Right renal pelvis (tissue), 4 donors: ENCODE results near the gene SYNGAP1. TPM values are rescaled to one million over a fixed set of nuclear protein-coding genes. Genes with fewer than 3 reads are reported as not detected.
"Not testable (repeated sequence)": the region's sequence is repeated elsewhere in the genome, so short reads cannot be mapped to it uniquely, and the experiment has no call there.

Experiments used
- DNase-seq, 4 donors: peaks; one replicate each; pipeline ENCODE4 v3.0.0-alpha.2; 2013; ENCODE audit warnings: low read depth in 4 of 4, low spot score in 3 of 4, missing footprints in 1 of 4
- polyA plus RNA-seq, 4 donors: library from polyadenylated mRNA; unstranded; fragments of 120-200 nt; gene quantifications; one replicate each; pipeline ENCODE4 v1.2.1, GENCODE V29; 2013; ENCODE audit not compliant: insufficient read length in 4 of 4

Gene SYNGAP1
- polyA plus RNA-seq, 4 donors, result 25.8 to 33.9 (median 30.6) TPM

- no peak for DNase-seq
These were observed 39.4 kb downstream of the SYNGAP1 start for GRCh38 chr6:33459226-33459625.

GRCh38 chr6:33466075-33466735 is 46.3 kb downstream of the SYNGAP1 start:
- DNase-seq, result no peak

- DNase-seq, result no peak
These were observed 47.2 kb downstream of the SYNGAP1 start for GRCh38 chr6:33467091-33467490.

- no peak for DNase-seq
These were observed 49.8 kb downstream of the SYNGAP1 start for GRCh38 chr6:33469661-33470060.

GRCh38 chr6:33477864-33478263 is 58.0 kb downstream of the SYNGAP1 start:
- DNase-seq, result no peak

GRCh38 chr6:33481192-33481591 is 61.3 kb downstream of the SYNGAP1 start:
- no peak for DNase-seq

- not testable (repeated sequence) for DNase-seq
These were observed 62.8 kb downstream of the SYNGAP1 start for GRCh38 chr6:33482620-33483019.

GRCh38 chr6:33483678-33484077 is 63.8 kb downstream of the SYNGAP1 start:
- no peak for DNase-seq

GRCh38 chr6:33484673-33485262 is 64.9 kb downstream of the SYNGAP1 start:
- DNase-seq, result not testable (repeated sequence)

- not testable (repeated sequence) for DNase-seq
These were observed 65.8 kb downstream of the SYNGAP1 start for GRCh38 chr6:33485680-33486079.

- DNase-seq, result no peak
These were observed 68.5 kb downstream of the SYNGAP1 start for GRCh38 chr6:33488339-33488738.

GRCh38 chr6:33490198-33490597 is 70.3 kb downstream of the SYNGAP1 start:
- no peak for DNase-seq

- no peak for DNase-seq
These were observed 70.8 kb downstream of the SYNGAP1 start for GRCh38 chr6:33490621-33491020.

GRCh38 chr6:33492093-33492492 is 72.2 kb downstream of the SYNGAP1 start:
- no peak for DNase-seq

GRCh38 chr6:33497157-33497556 is 77.3 kb downstream of the SYNGAP1 start:
- no peak for DNase-seq

- no peak for DNase-seq
These were observed 82.6 kb downstream of the SYNGAP1 start for GRCh38 chr6:33502486-33502885.

- no peak for DNase-seq
These were observed 84.6 kb downstream of the SYNGAP1 start for GRCh38 chr6:33504486-33504885.

Other genes starting within 250 kb of the SYNGAP1 start
- 1 to 10 TPM; 4.7 to 5.6 (median 5.4) TPM for gene COL11A2, start 227.6 kb upstream of the SYNGAP1 start, polyA plus RNA-seq
- 10 to 100 TPM; 53.7 to 56.5 (median 54.3) TPM for gene RXRB, start 219.4 kb upstream of the SYNGAP1 start, polyA plus RNA-seq
- gene SLC39A7, start 219.2 kb upstream of the SYNGAP1 start, polyA plus RNA-seq, result 100 to 1,000 TPM; 102 to 118 (median 105) TPM
- gene HSD17B8, start 215.4 kb upstream of the SYNGAP1 start, polyA plus RNA-seq, result 10 to 100 TPM; 20.5 to 35.1 (median 26.7) TPM
- gene RING1, start 211.6 kb upstream of the SYNGAP1 start, polyA plus RNA-seq, result 10 to 100 TPM; 51.5 to 64.6 (median 56.8) TPM
- gene VPS52, start 148.2 kb upstream of the SYNGAP1 start, polyA plus RNA-seq, result 10 to 100 TPM; 64.3 to 81.7 (median 70.6) TPM
- gene RPS18, start 148.0 kb upstream of the SYNGAP1 start, polyA plus RNA-seq, result 1,000 to 10,000 TPM; 2,953 to 3,403 (median 3,031) TPM
- 1 to 10 TPM; 4.2 to 5.8 (median 4.6) TPM for gene B3GALT4, start 142.9 kb upstream of the SYNGAP1 start, polyA plus RNA-seq
- gene WDR46, start 130.8 kb upstream of the SYNGAP1 start, polyA plus RNA-seq, result 10 to 100 TPM; 59.9 to 72.6 (median 62.5) TPM
- 10 to 100 TPM; 64.2 to 78.3 (median 73.5) TPM for gene PFDN6, start 130.5 kb upstream of the SYNGAP1 start, polyA plus RNA-seq
- gene RGL2, start 121.1 kb upstream of the SYNGAP1 start, polyA plus RNA-seq, result 100 to 1,000 TPM in 3 of 4 donors, 10 to 100 TPM in 1; 98.4 to 122 (median 109) TPM
- 10 to 100 TPM; 31.8 to 43.1 (median 36.2) TPM for gene TAPBP, start 106.0 kb upstream of the SYNGAP1 start, polyA plus RNA-seq
- gene ZBTB22, start 102.3 kb upstream of the SYNGAP1 start, polyA plus RNA-seq, result 10 to 100 TPM; 23.9 to 26.2 (median 25.2) TPM
- 10 to 100 TPM; 52.3 to 58.4 (median 57.6) TPM for gene DAXX, start 97.1 kb upstream of the SYNGAP1 start, polyA plus RNA-seq
- gene KIFC1, start 28.2 kb upstream of the SYNGAP1 start, polyA plus RNA-seq, result 10 to 100 TPM; 35.4 to 39.6 (median 38.3) TPM
- 10 to 100 TPM; 71.7 to 80.5 (median 73.3) TPM for gene PHF1, start 9.1 kb upstream of the SYNGAP1 start, polyA plus RNA-seq
- 100 to 1,000 TPM; 218 to 278 (median 226) TPM for gene CUTA, start 2.0 kb upstream of the SYNGAP1 start, polyA plus RNA-seq
- 10 to 100 TPM; 15.3 to 18.0 (median 16.2) TPM for gene ZBTB9, start 34.5 kb downstream of the SYNGAP1 start, polyA plus RNA-seq
- 10 to 100 TPM; 23.0 to 25.7 (median 24.2) TPM for gene BAK1, start 160.2 kb downstream of the SYNGAP1 start, polyA plus RNA-seq
- 1 to 10 TPM; 7.5 to 9.2 (median 8.7) TPM for gene ITPR3, start 201.3 kb downstream of the SYNGAP1 start, polyA plus RNA-seq